ENCODE measurements around the gene CREBRF. TPM values are rescaled to one million over a fixed set of nuclear protein-coding genes. Genes with fewer than 3 reads are reported as not detected.
"Not testable (repeated sequence)": the region's sequence is repeated elsewhere in the genome, so short reads cannot be mapped to it uniquely, and the experiment has no call there.

CREBRF gene
- total and polyA plus RNA-seq, 4 donors, result 2.0 to 12.0 (median 7.7) TPM

GRCh38 chr5:173076471-173076870, 20.3 kb downstream of the CREBRF start:
- not testable (repeated sequence) for H3K9me3 ChIP-seq (ENCODE audit: control insufficient read depth in 4 of 4, low read length in 3 of 4); H3K36me3 ChIP-seq (ENCODE audit: control insufficient read depth in 4 of 4, insufficient read depth in 3 of 4, low read depth in 1 of 4, low read length in 3 of 4); H3K27ac ChIP-seq (ENCODE audit: low read depth in 1 of 2, low read length in 2 of 2); H3K4me1 ChIP-seq (ENCODE audit: control insufficient read depth in 4 of 4, insufficient read depth in 4 of 4, low read length in 3 of 4); H3K4me3 ChIP-seq (ENCODE audit: low read depth in 1 of 3, low read length in 3 of 3); DNase-seq (ENCODE audit: low spot score); H3K27me3 ChIP-seq (ENCODE audit: control insufficient read depth in 4 of 4, insufficient read depth in 4 of 4, low read length in 3 of 4); H3K9ac ChIP-seq (ENCODE audit: low read depth in 1 of 2, low read length in 2 of 2)
- WGBS, result 93% methylated on average over 4 of the region's 4 CpGs

DNA sequence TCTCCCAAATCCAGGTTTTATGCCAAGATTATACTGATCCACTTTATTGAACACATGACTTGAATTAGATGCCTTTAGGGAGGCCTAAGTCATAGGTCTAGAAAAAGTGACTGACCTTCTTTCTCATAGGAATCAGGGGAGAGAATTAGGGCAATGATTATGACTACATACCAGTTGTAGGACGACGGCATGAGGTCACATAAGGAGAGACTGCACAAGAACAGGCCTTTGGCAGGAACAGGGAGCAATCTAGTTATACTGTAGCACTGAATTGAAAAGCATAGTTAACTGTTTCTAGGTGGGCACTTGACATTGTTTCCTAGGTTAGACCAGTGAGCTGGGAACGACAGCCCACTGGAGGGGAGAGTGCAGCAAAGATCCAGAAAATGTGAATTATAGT, 22.7 kb downstream of the CREBRF start:
- H3K4me3 ChIP-seq (ENCODE audit: low read depth in 1 of 3, low read length in 3 of 3), result no peak overlapping the region
- no peak overlapping the region for H3K9ac ChIP-seq (ENCODE audit: low read depth in 1 of 2, low read length in 2 of 2)
- H3K27me3 ChIP-seq (ENCODE audit: control insufficient read depth in 4 of 4, insufficient read depth in 4 of 4, low read length in 3 of 4), result no peaks in the 10 kb centered on the region
- no peak for DNase-seq (ENCODE audit: low spot score)
- H3K27ac ChIP-seq (ENCODE audit: low read depth in 1 of 2, low read length in 2 of 2), result no peak overlapping the region
- H3K9me3 ChIP-seq (ENCODE audit: control insufficient read depth in 4 of 4, low read length in 3 of 4), result no peaks in the 10 kb centered on the region
- H3K36me3 ChIP-seq (ENCODE audit: control insufficient read depth in 4 of 4, insufficient read depth in 3 of 4, low read depth in 1 of 4, low read length in 3 of 4), result peaks cover 2 to 12% (median 8%) of the 10 kb centered on the region in 4 donors
- 74% methylated on average over 3 of the region's 3 CpGs for WGBS
- no peaks in the 10 kb centered on the region for H3K4me1 ChIP-seq (ENCODE audit: control insufficient read depth in 4 of 4, insufficient read depth in 4 of 4, low read length in 3 of 4)
- no peak for TF ChIP-seq EGR1 (IDR thresholded peaks at IDR 0.05; ENCODE audit: low read depth in 2 of 2)
- TF ChIP-seq FOXA2 (IDR thresholded peaks at IDR 0.05), result no peak
- TF ChIP-seq TAF1 (conservative IDR thresholded peaks at IDR 0.05), result no peak
- TF ChIP-seq HNF4A (conservative IDR thresholded peaks at IDR 0.05), result no peak
- TF ChIP-seq NR2F2 (IDR thresholded peaks at IDR 0.05), result no peak
- no peak for TF ChIP-seq RXRA (IDR thresholded peaks at IDR 0.05)

GRCh38 chr5:173089581-173089980, 33.4 kb downstream of the CREBRF start:
- Histone ChIP-seq H3K4me3 (ENCODE audit: low read depth in 1 of 3, low read length in 3 of 3) (no peak overlapping the region), H3K4me1 (ENCODE audit: control insufficient read depth in 4 of 4, insufficient read depth in 4 of 4, low read length in 3 of 4) (peaks cover 0 to 8% (median 0%) of the 10 kb centered on the region in 4 donors), H3K36me3 (ENCODE audit: control insufficient read depth in 4 of 4, insufficient read depth in 3 of 4, low read depth in 1 of 4, low read length in 3 of 4) (peaks cover 4 to 21% (median 16%) of the 10 kb centered on the region in 4 donors), H3K27me3 (ENCODE audit: control insufficient read depth in 4 of 4, insufficient read depth in 4 of 4, low read length in 3 of 4) (no peaks in the 10 kb centered on the region), H3K27ac (ENCODE audit: low read depth in 1 of 2, low read length in 2 of 2) (no peak overlapping the region), H3K9me3 (ENCODE audit: control insufficient read depth in 4 of 4, low read length in 3 of 4) (no peaks in the 10 kb centered on the region), H3K9ac (ENCODE audit: low read depth in 1 of 2, low read length in 2 of 2) (no peak overlapping the region)
- no peak for TF ChIP-seq EGR1 (IDR thresholded peaks at IDR 0.05; ENCODE audit: low read depth in 2 of 2)
- TF ChIP-seq ATF3 (IDR thresholded peaks at IDR 0.05), result no peak
- no peak for TF ChIP-seq NR2F2 (IDR thresholded peaks at IDR 0.05)
- TF ChIP-seq MAX (IDR thresholded peaks at IDR 0.05), result no peak
- no peak for TF ChIP-seq YY1 (IDR thresholded peaks at IDR 0.05)
- no peak for TF ChIP-seq FOXA2 (IDR thresholded peaks at IDR 0.05)
- TF ChIP-seq ZBTB33 (IDR thresholded peaks at IDR 0.05), result no peak
- TF ChIP-seq, protein P1, sequence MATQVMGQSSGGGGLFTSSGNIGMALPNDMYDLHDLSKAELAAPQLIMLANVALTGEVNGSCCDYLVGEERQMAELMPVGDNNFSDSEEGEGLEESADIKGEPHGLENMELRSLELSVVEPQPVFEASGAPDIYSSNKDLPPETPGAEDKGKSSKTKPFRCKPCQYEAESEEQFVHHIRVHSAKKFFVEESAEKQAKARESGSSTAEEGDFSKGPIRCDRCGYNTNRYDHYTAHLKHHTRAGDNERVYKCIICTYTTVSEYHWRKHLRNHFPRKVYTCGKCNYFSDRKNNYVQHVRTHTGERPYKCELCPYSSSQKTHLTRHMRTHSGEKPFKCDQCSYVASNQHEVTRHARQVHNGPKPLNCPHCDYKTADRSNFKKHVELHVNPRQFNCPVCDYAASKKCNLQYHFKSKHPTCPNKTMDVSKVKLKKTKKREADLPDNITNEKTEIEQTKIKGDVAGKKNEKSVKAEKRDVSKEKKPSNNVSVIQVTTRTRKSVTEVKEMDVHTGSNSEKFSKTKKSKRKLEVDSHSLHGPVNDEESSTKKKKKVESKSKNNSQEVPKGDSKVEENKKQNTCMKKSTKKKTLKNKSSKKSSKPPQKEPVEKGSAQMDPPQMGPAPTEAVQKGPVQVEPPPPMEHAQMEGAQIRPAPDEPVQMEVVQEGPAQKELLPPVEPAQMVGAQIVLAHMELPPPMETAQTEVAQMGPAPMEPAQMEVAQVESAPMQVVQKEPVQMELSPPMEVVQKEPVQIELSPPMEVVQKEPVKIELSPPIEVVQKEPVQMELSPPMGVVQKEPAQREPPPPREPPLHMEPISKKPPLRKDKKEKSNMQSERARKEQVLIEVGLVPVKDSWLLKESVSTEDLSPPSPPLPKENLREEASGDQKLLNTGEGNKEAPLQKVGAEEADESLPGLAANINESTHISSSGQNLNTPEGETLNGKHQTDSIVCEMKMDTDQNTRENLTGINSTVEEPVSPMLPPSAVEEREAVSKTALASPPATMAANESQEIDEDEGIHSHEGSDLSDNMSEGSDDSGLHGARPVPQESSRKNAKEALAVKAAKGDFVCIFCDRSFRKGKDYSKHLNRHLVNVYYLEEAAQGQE (IDR thresholded peaks at IDR 0.05), result no peak
- TF ChIP-seq SP1 (IDR thresholded peaks at IDR 0.05), result no peak
- TF ChIP-seq GABPA (IDR thresholded peaks at IDR 0.05 in 1 of 2, conservative IDR thresholded peaks at IDR 0.05 in 1 of 2), result no peak
- TF ChIP-seq FOXA1 (IDR thresholded peaks at IDR 0.05), result no peak
- TF ChIP-seq TAF1 (conservative IDR thresholded peaks at IDR 0.05), result no peak
- TF ChIP-seq HNF4G (IDR thresholded peaks at IDR 0.05), result no peak
- no peak for TF ChIP-seq HNF4A (conservative IDR thresholded peaks at IDR 0.05)
- TF ChIP-seq, protein P2, sequence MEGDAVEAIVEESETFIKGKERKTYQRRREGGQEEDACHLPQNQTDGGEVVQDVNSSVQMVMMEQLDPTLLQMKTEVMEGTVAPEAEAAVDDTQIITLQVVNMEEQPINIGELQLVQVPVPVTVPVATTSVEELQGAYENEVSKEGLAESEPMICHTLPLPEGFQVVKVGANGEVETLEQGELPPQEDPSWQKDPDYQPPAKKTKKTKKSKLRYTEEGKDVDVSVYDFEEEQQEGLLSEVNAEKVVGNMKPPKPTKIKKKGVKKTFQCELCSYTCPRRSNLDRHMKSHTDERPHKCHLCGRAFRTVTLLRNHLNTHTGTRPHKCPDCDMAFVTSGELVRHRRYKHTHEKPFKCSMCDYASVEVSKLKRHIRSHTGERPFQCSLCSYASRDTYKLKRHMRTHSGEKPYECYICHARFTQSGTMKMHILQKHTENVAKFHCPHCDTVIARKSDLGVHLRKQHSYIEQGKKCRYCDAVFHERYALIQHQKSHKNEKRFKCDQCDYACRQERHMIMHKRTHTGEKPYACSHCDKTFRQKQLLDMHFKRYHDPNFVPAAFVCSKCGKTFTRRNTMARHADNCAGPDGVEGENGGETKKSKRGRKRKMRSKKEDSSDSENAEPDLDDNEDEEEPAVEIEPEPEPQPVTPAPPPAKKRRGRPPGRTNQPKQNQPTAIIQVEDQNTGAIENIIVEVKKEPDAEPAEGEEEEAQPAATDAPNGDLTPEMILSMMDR (IDR thresholded peaks at IDR 0.05; ENCODE audit: low read depth, low read length, missing input control), result no peak
- TF ChIP-seq RAD21 (IDR thresholded peaks at IDR 0.05), result no peak
- whole genome bisulfite sequencing, result 78% methylated on average over 1 of the region's 1 CpG
- DNase-seq (ENCODE audit: low spot score), result no peak
